ENCODE results near the gene CPVL.

- no peak for TF ChIP-seq POLR2A (IDR thresholded peaks at IDR 0.05)
- no peak for TF ChIP-seq CTCF (IDR thresholded peaks at IDR 0.05)
Measured at GRCh38 chr7:29167721-29168120, 21.4 kb upstream of the CPVL start.

All from esophagus squamous epithelium (tissue), 4 donors.